Astrocyte (in vitro differentiated cells and primary cell): ENCODE data around the gene APP. TPM values are rescaled to one million over a fixed set of nuclear protein-coding genes. Genes with fewer than 3 reads are reported as not detected.

Source experiments
- DNase-seq: peaks from one replicate; pipeline ENCODE4 v3.0.0-alpha.2; 2010; ENCODE audit warnings: low read depth
- FAIRE-seq: peaks from 2 replicates; lab custom pipeline; 2011; peaks lifted over from hg19 to GRCh38; lab: Jason Lieb, UNC
- H2AFZ ChIP-seq: 2 replicates; pipeline ENCODE4 v1.6.0; 2012; ENCODE audit warnings: low read depth, low read length, inconsistent platforms
- H3K27ac ChIP-seq: 2 replicates; pipeline ENCODE4 v1.5.1; 2011; ENCODE audit warnings: low read depth, low read length, inconsistent platforms
- H3K27me3 ChIP-seq: 2 replicates; pipeline ENCODE4 v1.6.0; 2011; ENCODE audit warnings: low read length, inconsistent platforms; ENCODE audit not compliant: insufficient read depth
- H3K36me3 ChIP-seq: 2 replicates; pipeline ENCODE4 v1.5.1; 2011; ENCODE audit warnings: low read length, inconsistent platforms; ENCODE audit not compliant: insufficient read depth
- H3K4me1 ChIP-seq: 2 replicates; pipeline ENCODE4 v1.5.1; 2011; ENCODE audit warnings: low read length, inconsistent platforms; ENCODE audit not compliant: insufficient read depth
- H3K4me2 ChIP-seq: 2 replicates; pipeline ENCODE4 v1.6.0; 2012; ENCODE audit warnings: low read length, inconsistent platforms
- H3K4me3 ChIP-seq: 2 replicates; pipeline ENCODE4 v1.5.1; 2011; ENCODE audit warnings: low read depth, mild to moderate bottlenecking, low read length, inconsistent platforms; ENCODE audit not compliant: insufficient read depth
- H3K79me2 ChIP-seq: 2 replicates; pipeline ENCODE4 v1.6.0; 2012; ENCODE audit warnings: mild to moderate bottlenecking, low read length, inconsistent platforms; ENCODE audit not compliant: insufficient read depth
- H3K9ac ChIP-seq: 2 replicates; pipeline ENCODE4 v1.6.0; 2012; ENCODE audit warnings: mild to moderate bottlenecking, low read length, inconsistent platforms
- H3K9me3 ChIP-seq: 2 replicates; pipeline ENCODE4 v1.5.1; 2012; ENCODE audit warnings: low read depth, mild to moderate bottlenecking, low read length, inconsistent platforms; ENCODE audit not compliant: insufficient read depth
- H4K20me1 ChIP-seq: 2 replicates; pipeline ENCODE4 v1.6.0; 2012; ENCODE audit warnings: low read length, inconsistent platforms; ENCODE audit not compliant: insufficient read depth
- H3K27ac Mint-ChIP-seq: one replicate; pipeline ENCODE4 v1.8.0; 2021; ENCODE audit warnings: mild to moderate bottlenecking, mixed read lengths; ENCODE audit not compliant: unreplicated experiment
- H3K27me3 Mint-ChIP-seq: one replicate; pipeline ENCODE4 v1.8.0; 2021; ENCODE audit warnings: low read depth, mixed read lengths; ENCODE audit not compliant: unreplicated experiment
- H3K36me3 Mint-ChIP-seq: one replicate; pipeline ENCODE4 v1.8.0; 2021; ENCODE audit warnings: low read depth, mixed read lengths; ENCODE audit not compliant: unreplicated experiment
- H3K4me1 Mint-ChIP-seq: one replicate; pipeline ENCODE4 v1.8.0; 2021; ENCODE audit warnings: low read depth, mixed read lengths; ENCODE audit not compliant: unreplicated experiment
- H3K4me3 Mint-ChIP-seq: one replicate; pipeline ENCODE4 v1.8.0; 2021; ENCODE audit warnings: mild to moderate bottlenecking, moderate library complexity, mixed read lengths; ENCODE audit not compliant: unreplicated experiment
- H3K9me3 Mint-ChIP-seq: one replicate; pipeline ENCODE4 v1.8.0; 2021; ENCODE audit warnings: mild to moderate bottlenecking, mixed read lengths; ENCODE audit not compliant: unreplicated experiment
- CTCF ChIP-seq: IDR thresholded peaks from 2 replicates; pipeline ENCODE4 v1.5.1; 2011; ENCODE audit warnings: low read depth, mild to moderate bottlenecking, inconsistent platforms, low read length, moderate library complexity; ENCODE audit not compliant: insufficient read depth
- EZH2 ChIP-seq: IDR thresholded peaks from 2 replicates; pipeline ENCODE4 v1.6.1; 2012; ENCODE audit warnings: mild to moderate bottlenecking, low read length, inconsistent platforms; ENCODE audit not compliant: insufficient read depth
- total RNA-seq: library from RNA; stranded (reverse); gene quantifications from 2 replicates; pipeline ENCODE4 v1.2.1, GENCODE V29; 2021

APP gene
- total RNA-seq, 1 donor from 2014 or later = 823 TPM

- H3K27ac ChIP-seq = no peak overlapping the region
- peaks cover 3% of the 10 kb centered on the region for H3K36me3 Mint-ChIP-seq
Observed at GRCh38 chr21:25939396-25939761, 231.2 kb downstream of the APP start.

GRCh38 chr21:25938658-25939395 lies 231.7 kb downstream of the APP start:
- DNase-seq (no peak), FAIRE-seq (no peak)
- H3K4me1 Mint-ChIP-seq = peaks cover 12% of the 10 kb centered on the region
- H3K9me3 ChIP-seq = no peaks in the 10 kb centered on the region
- no peak overlapping the region for H3K27ac Mint-ChIP-seq
- H3K36me3 ChIP-seq = no peaks in the 10 kb centered on the region
- no peak overlapping the region for H3K4me2 ChIP-seq
- H3K9ac ChIP-seq = no peak overlapping the region
- no peaks in the 10 kb centered on the region for H3K27me3 Mint-ChIP-seq
- H3K4me3 ChIP-seq = no peak overlapping the region
- no peak overlapping the region for H2AFZ ChIP-seq
- peaks cover 3% of the 10 kb centered on the region for H3K36me3 Mint-ChIP-seq
- no peak overlapping the region for H3K27ac ChIP-seq
- no peaks in the 10 kb centered on the region for H3K79me2 ChIP-seq
- H3K9me3 Mint-ChIP-seq = no peaks in the 10 kb centered on the region
- no peaks in the 10 kb centered on the region for H3K27me3 ChIP-seq
- no peaks in the 10 kb centered on the region for H4K20me1 ChIP-seq
- peaks cover 25% of the 10 kb centered on the region for H3K4me1 ChIP-seq
- no peak overlapping the region for H3K4me3 Mint-ChIP-seq
- TF ChIP-seq CTCF = no peak
- TF ChIP-seq EZH2 = no peak

More at GRCh38 chr21:25939396-25939761, 231.2 kb downstream of the APP start:
- no peaks in the 10 kb centered on the region for H3K36me3 ChIP-seq
- Mint-ChIP-seq H3K27me3 (no peaks in the 10 kb centered on the region), H3K27ac (no peak overlapping the region), H3K9me3 (no peaks in the 10 kb centered on the region), H3K4me3 (no peak overlapping the region), H3K4me1 (peaks cover 10% of the 10 kb centered on the region)
- no peak overlapping the region for H3K4me3 ChIP-seq
- no peaks in the 10 kb centered on the region for H3K79me2 ChIP-seq
- peaks cover 25% of the 10 kb centered on the region for H3K4me1 ChIP-seq
- FAIRE-seq (no peak), DNase-seq (no peak)
- no peak overlapping the region for H3K4me2 ChIP-seq
- no peak for TF ChIP-seq CTCF
- no peak for TF ChIP-seq EZH2
- H3K9me3 ChIP-seq = no peaks in the 10 kb centered on the region
- H3K27me3 ChIP-seq = no peaks in the 10 kb centered on the region
- H2AFZ ChIP-seq = no peak overlapping the region
- H3K9ac ChIP-seq = no peak overlapping the region
- no peaks in the 10 kb centered on the region for H4K20me1 ChIP-seq

- Histone ChIP-seq H3K4me3 (no peak overlapping the region), H3K79me2 (no peaks in the 10 kb centered on the region), H2AFZ (no peak overlapping the region), H3K27ac (peak overlapping the region; percentile 39), H4K20me1 (no peaks in the 10 kb centered on the region), H3K36me3 (no peaks in the 10 kb centered on the region), H3K4me2 (peak overlapping the region; percentile 4), H3K9me3 (no peaks in the 10 kb centered on the region), H3K9ac (no peak overlapping the region), H3K27me3 (no peaks in the 10 kb centered on the region), H3K4me1 (peaks cover 25% of the 10 kb centered on the region)
- peaks cover 7% of the 10 kb centered on the region for H3K36me3 Mint-ChIP-seq
- no peak for TF ChIP-seq EZH2
- no peak for TF ChIP-seq CTCF
- no peak overlapping the region for H3K4me3 Mint-ChIP-seq
- FAIRE-seq = no peak
- peak; percentile 70 for DNase-seq
- no peaks in the 10 kb centered on the region for H3K9me3 Mint-ChIP-seq
- no peak overlapping the region for H3K27ac Mint-ChIP-seq
- peaks cover 13% of the 10 kb centered on the region for H3K4me1 Mint-ChIP-seq
- no peaks in the 10 kb centered on the region for H3K27me3 Mint-ChIP-seq
Observed at GRCh38 chr21:25936776-25937175, 233.8 kb downstream of the APP start.
